HFFc6 (cell line): ENCODE data around the gene TRAPPC10. TPM values are rescaled to one million over a fixed set of nuclear protein-coding genes. Genes with fewer than 3 reads are reported as not detected.

Experiments
- DNase-seq: peaks from one replicate; pipeline ENCODE4 v3.0.0-alpha.2; 2018
- H3K27ac Mint-ChIP-seq: 2 replicates; pipeline ENCODE4 v1.8.0; 2020; ENCODE audit warnings: mild to moderate bottlenecking, mixed read lengths
- H3K27me3 Mint-ChIP-seq: 2 replicates; pipeline ENCODE4 v1.8.0; 2021; ENCODE audit warnings: mild to moderate bottlenecking, moderate library complexity, mixed read lengths; ENCODE audit not compliant: insufficient read depth
- H3K36me3 Mint-ChIP-seq: 2 replicates; pipeline ENCODE4 v1.8.0; 2021; ENCODE audit warnings: low read depth, mixed read lengths
- H3K4me1 Mint-ChIP-seq: 2 replicates; pipeline ENCODE4 v1.8.0; 2020; ENCODE audit warnings: low read depth, mixed read lengths
- H3K4me3 Mint-ChIP-seq: 2 replicates; pipeline ENCODE4 v1.8.0; 2020; ENCODE audit warnings: mild to moderate bottlenecking, moderate library complexity, mixed read lengths
- H3K9me3 Mint-ChIP-seq: 2 replicates; pipeline ENCODE4 v1.8.0; 2020; ENCODE audit warnings: mild to moderate bottlenecking, mixed read lengths
- CTCF ChIP-seq: fragments of 200-600 bp; sonication (generic); IDR thresholded peaks from 2 replicates; pipeline ENCODE4 v1.5.0; 2021; ENCODE audit warnings: antibody characterized with exemption, mild to moderate bottlenecking
- total RNA-seq, 6 experiments: library from RNA; stranded (reverse); fragmentation: NEBNext Ultra II Directional; extraction: Animal tissue kit (Norgen Biotek cat#: 25700); gene quantifications; 2 replicates in 1 of 6; 3 replicates in 5 of 6; pipeline ENCODE4 v1.2.3, GENCODE V29; 2021

The TRAPPC10 gene
- total RNA-seq, 6 experiments from 2014 or later: 24.1 to 29.4 (median 27.7) TPM

GRCh38 chr21:44082648-44083440, 70.7 kb downstream of the TRAPPC10 start:
- H3K4me3 Mint-ChIP-seq: no peak overlapping the region
- H3K36me3 Mint-ChIP-seq: peaks cover 26% of the 10 kb centered on the region
- no peak overlapping the region for H3K27ac Mint-ChIP-seq

GRCh38 chr21:44083631-44084291, 71.7 kb downstream of the TRAPPC10 start:
- Mint-ChIP-seq H3K9me3 (no peaks in the 10 kb centered on the region), H3K4me1 (no peaks in the 10 kb centered on the region), H3K4me3 (no peak overlapping the region), H3K36me3 (peaks cover 31% of the 10 kb centered on the region), H3K27me3 (peaks cover 7% of the 10 kb centered on the region), H3K27ac (no peak overlapping the region)
- DNase-seq: no peak
- no peak for TF ChIP-seq CTCF

More at GRCh38 chr21:44082648-44083440, 70.7 kb downstream of the TRAPPC10 start:
- Mint-ChIP-seq H3K9me3 (no peaks in the 10 kb centered on the region), H3K27me3 (peaks cover 3% of the 10 kb centered on the region; the same call in 1 of the 2 replicates), H3K4me1 (no peaks in the 10 kb centered on the region)
- no peak for TF ChIP-seq CTCF
- no peak for DNase-seq

- no peak for TF ChIP-seq CTCF
- Mint-ChIP-seq H3K4me3 (no peak overlapping the region), H3K36me3 (peaks cover 39% of the 10 kb centered on the region), H3K4me1 (no peaks in the 10 kb centered on the region), H3K9me3 (no peaks in the 10 kb centered on the region), H3K27ac (no peak overlapping the region), H3K27me3 (peaks cover 7% of the 10 kb centered on the region)
- no peak for DNase-seq
These were observed 72.6 kb downstream of the TRAPPC10 start for GRCh38 chr21:44084496-44085241.

GRCh38 chr21:44085491-44086321, 73.6 kb downstream of the TRAPPC10 start:
- Mint-ChIP-seq H3K27me3 (peaks cover 7% of the 10 kb centered on the region), H3K4me1 (no peaks in the 10 kb centered on the region), H3K36me3 (peaks cover 39% of the 10 kb centered on the region), H3K4me3 (no peak overlapping the region), H3K9me3 (no peaks in the 10 kb centered on the region), H3K27ac (no peak overlapping the region)
- no peak for TF ChIP-seq CTCF
- no peak for DNase-seq
